ENCODE results near the gene SCLT1. TPM values are rescaled to one million over a fixed set of nuclear protein-coding genes. Genes with fewer than 3 reads are reported as not detected.

Gene SCLT1
- total and polyA plus RNA-seq, 2 donors (not counting 1 experiment from before 2014, with no cell fraction given), result 3.5 to 27.2 TPM

GRCh38 chr4:128951316-128951715 lies 142.0 kb downstream of the SCLT1 start:
- TF ChIP-seq CTCF (IDR thresholded peaks at IDR 0.05) (no peak), EZH2 (IDR thresholded peaks at IDR 0.05; ENCODE audit: borderline replicate concordance, insufficient read depth, low read depth, low read length, poor library complexity, severe bottlenecking) (no peak)
- Mint-ChIP-seq H3K4me3 (no peak overlapping the region), H3K4me1 (no peaks in the 10 kb centered on the region), H3K9me3 (ENCODE audit: insufficient read depth) (no peaks in the 10 kb centered on the region), H3K27ac (no peak overlapping the region), H3K27me3 (no peaks in the 10 kb centered on the region)
- CTCF ChIA-PET, result no interaction called here
- intact Hi-C loops (cut with micrococcal nuclease), result no loop called here
- Histone ChIP-seq H3K4me2 (replicated peaks; ENCODE audit: low read depth, low read length, poor library complexity, severe bottlenecking) (no peak overlapping the region), H2AFZ (ENCODE audit: insufficient read depth, low read depth, low read length, poor library complexity, severe bottlenecking) (no peak overlapping the region), H3K4me1 (ENCODE audit: control insufficient read depth in 2 of 2, insufficient read depth in 2 of 2, low read length in 2 of 2) (no peaks in the 10 kb centered on the region), H3K79me2 (ENCODE audit: control insufficient read depth, insufficient read depth, low read length) (no peaks in the 10 kb centered on the region), H3K27me3 (replicated peaks in 1 of 4; ENCODE audit: control extremely low read depth in 1 of 4, control insufficient read depth in 3 of 4, insufficient read depth in 4 of 4, low read length in 3 of 4) (no peaks in the 10 kb centered on the region), H3K9ac (ENCODE audit: low read length) (no peak overlapping the region), H3K4me3 (ENCODE audit: control extremely low read depth in 1 of 5, extremely low read depth in 1 of 5, insufficient read depth in 1 of 5, low read depth in 2 of 5, low read length in 4 of 5) (no peak overlapping the region), H3K36me3 (replicated peaks in 1 of 2; ENCODE audit: control extremely low read depth in 1 of 2, control insufficient read depth in 1 of 2, extremely low read depth in 1 of 2, insufficient read depth in 2 of 2, low read length in 1 of 2) (peaks cover 0 to 5% of the 10 kb centered on the region in 2 experiments), H3K27ac (ENCODE audit: low read length in 2 of 2) (no peak overlapping the region), H3K9me3 (ENCODE audit: control extremely low read depth in 1 of 3, control insufficient read depth in 2 of 3, insufficient read depth in 1 of 3, low read length in 2 of 3) (peaks cover 0 to 1% (median 0%) of the 10 kb centered on the region in 3 donors), H4K20me1 (ENCODE audit: control insufficient read depth, insufficient read depth, low read length, poor library complexity, severe bottlenecking) (no peaks in the 10 kb centered on the region)
- ATAC-seq (ENCODE audit: low read depth) (no peak), DNase-seq (no peak)
- no CpG with 5 or more reads among the region's 2 CpGs for WGBS (ENCODE audit: insufficient coverage)
- POLR2A ChIA-PET, result no interaction called here

- H3K4me1 Mint-ChIP-seq, result no peaks in the 10 kb centered on the region
- peaks cover 0 to 5% of the 10 kb centered on the region in 2 experiments for H3K36me3 ChIP-seq (replicated peaks in 1 of 2; ENCODE audit: control extremely low read depth in 1 of 2, control insufficient read depth in 1 of 2, extremely low read depth in 1 of 2, insufficient read depth in 2 of 2, low read length in 1 of 2)
Measured at GRCh38 chr4:128950796-128951195, 142.5 kb downstream of the SCLT1 start.

More at GRCh38 chr4:128950796-128951195, 142.5 kb downstream of the SCLT1 start:
- H3K9ac ChIP-seq (ENCODE audit: low read length), result no peak overlapping the region
- H3K27me3 ChIP-seq (replicated peaks in 1 of 4; ENCODE audit: control extremely low read depth in 1 of 4, control insufficient read depth in 3 of 4, insufficient read depth in 4 of 4, low read length in 3 of 4), result no peaks in the 10 kb centered on the region
- no CpG with 5 or more reads among the region's 2 CpGs for WGBS (ENCODE audit: insufficient coverage)
- H2AFZ ChIP-seq (ENCODE audit: insufficient read depth, low read depth, low read length, poor library complexity, severe bottlenecking), result no peak overlapping the region
- H3K27ac Mint-ChIP-seq, result no peak overlapping the region
- POLR2A ChIA-PET, result no interaction called here
- no peaks in the 10 kb centered on the region for H3K4me1 ChIP-seq (ENCODE audit: control insufficient read depth in 2 of 2, insufficient read depth in 2 of 2, low read length in 2 of 2)
- H3K9me3 Mint-ChIP-seq (ENCODE audit: insufficient read depth), result no peaks in the 10 kb centered on the region
- H3K4me2 ChIP-seq (replicated peaks; ENCODE audit: low read depth, low read length, poor library complexity, severe bottlenecking), result no peak overlapping the region
- H4K20me1 ChIP-seq (ENCODE audit: control insufficient read depth, insufficient read depth, low read length, poor library complexity, severe bottlenecking), result no peaks in the 10 kb centered on the region
- TF ChIP-seq EZH2 (IDR thresholded peaks at IDR 0.05; ENCODE audit: borderline replicate concordance, insufficient read depth, low read depth, low read length, poor library complexity, severe bottlenecking) (no peak), CTCF (IDR thresholded peaks at IDR 0.05) (no peak)
- H3K79me2 ChIP-seq (ENCODE audit: control insufficient read depth, insufficient read depth, low read length), result no peaks in the 10 kb centered on the region
- DNase-seq (no peak), ATAC-seq (ENCODE audit: low read depth) (no peak)
- no peaks in the 10 kb centered on the region for H3K27me3 Mint-ChIP-seq
- intact Hi-C loops (cut with micrococcal nuclease), result no loop called here
- H3K27ac ChIP-seq (ENCODE audit: low read length in 2 of 2), result no peak overlapping the region
- CTCF ChIA-PET, result no interaction called here
- peaks cover 0 to 1% (median 0%) of the 10 kb centered on the region in 3 donors for H3K9me3 ChIP-seq (ENCODE audit: control extremely low read depth in 1 of 3, control insufficient read depth in 2 of 3, insufficient read depth in 1 of 3, low read length in 2 of 3)
- no peak overlapping the region for H3K4me3 ChIP-seq (ENCODE audit: control extremely low read depth in 1 of 5, extremely low read depth in 1 of 5, insufficient read depth in 1 of 5, low read depth in 2 of 5, low read length in 4 of 5)
- H3K4me3 Mint-ChIP-seq, result no peak overlapping the region

Data from B cell (primary cell).